IPS-18c (cell line): ENCODE results near the gene IL21R.

Source experiments
- H3K4me3 ChIP-seq: 2 replicates; pipeline ENCODE4 v1.7.0; 2013; ENCODE audit warnings: low read depth, mild to moderate bottlenecking, low read length, moderate library complexity; ENCODE audit not compliant: insufficient read depth
- H3K9me3 ChIP-seq: one replicate; pipeline ENCODE4 v1.6.1; 2013; ENCODE audit warnings: mild to moderate bottlenecking, low read length, moderate library complexity; ENCODE audit not compliant: control insufficient read depth, insufficient read depth

The IL21R gene

GRCh38 chr16:27401768-27402568 is at the start of gene IL21R:
IL21R (plus strand) TSS chr16:27402174; CDS start chr16:27430072, 27,898 bp downstream.
- Histone ChIP-seq H3K4me3 (no peak within 1 kb of the TSS), H3K9me3 (no peaks in the 10 kb centered on the region)

DNA sequence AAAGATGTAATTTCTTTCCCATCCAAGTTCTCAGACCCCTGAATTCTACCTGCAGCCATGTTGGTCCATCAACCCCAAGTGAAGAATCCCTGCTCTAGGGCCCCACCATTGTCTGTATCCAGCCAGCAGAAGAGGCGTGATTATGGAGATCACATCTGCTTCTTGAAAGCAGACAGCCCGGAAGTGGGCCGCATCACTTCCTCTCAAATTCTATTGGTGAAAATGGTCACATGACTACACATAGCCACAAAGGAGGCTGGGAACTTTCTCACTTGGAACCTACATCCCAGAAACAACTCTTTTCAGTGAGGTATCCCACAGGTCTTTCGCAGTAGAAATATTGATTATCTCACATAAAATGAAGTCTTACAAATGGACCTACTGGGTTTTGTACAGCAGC is 48.1 kb upstream of the IL21R start:
- Histone ChIP-seq H3K9me3 (no peaks in the 10 kb centered on the region), H3K4me3 (no peak overlapping the region)

DNA sequence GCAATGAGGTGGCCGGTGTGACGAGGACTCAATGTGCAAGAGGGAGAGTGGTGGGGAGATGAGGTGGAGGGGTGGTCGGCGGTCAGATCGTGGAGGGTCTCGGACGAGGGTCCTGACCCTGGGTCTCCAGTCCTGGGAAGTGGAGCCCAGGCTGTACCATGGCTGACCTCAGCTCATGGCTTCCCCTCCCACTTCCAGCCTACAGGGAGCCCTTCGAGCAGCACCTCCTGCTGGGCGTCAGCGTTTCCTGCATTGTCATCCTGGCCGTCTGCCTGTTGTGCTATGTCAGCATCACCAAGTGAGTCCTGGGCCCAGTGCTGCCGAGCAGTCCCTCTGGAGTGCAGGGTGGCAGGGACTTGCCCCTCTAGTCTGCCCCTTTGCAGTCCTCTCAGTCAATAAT is 46.4 kb upstream of the IL21R start:
- no peak overlapping the region for H3K4me3 ChIP-seq
- no peaks in the 10 kb centered on the region for H3K9me3 ChIP-seq

GRCh38 chr16:27356794-27357193 is 45.2 kb upstream of the IL21R start:
- H3K4me3 ChIP-seq = no peak overlapping the region
- H3K9me3 ChIP-seq = no peaks in the 10 kb centered on the region

DNA sequence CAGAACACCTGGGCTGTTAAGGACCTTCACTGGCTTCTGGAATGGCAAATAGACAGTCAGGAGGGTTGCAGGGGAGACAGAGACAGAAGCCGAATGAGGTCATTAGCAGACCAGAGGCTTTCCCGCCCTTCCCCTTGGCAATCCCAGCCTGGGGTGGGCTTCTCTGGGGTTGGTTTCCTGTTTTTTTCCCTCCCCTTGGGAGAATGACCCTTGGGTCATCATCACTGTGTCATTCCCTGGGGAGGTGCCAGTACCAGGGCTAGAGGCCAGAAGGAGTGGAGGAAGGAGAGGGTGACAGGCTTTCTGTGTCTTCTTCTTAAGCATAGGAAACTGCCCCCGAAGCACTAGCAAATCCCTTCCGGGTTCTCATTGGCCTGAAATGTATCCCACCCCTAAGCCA is 42.9 kb upstream of the IL21R start:
- H3K4me3 ChIP-seq = no peak overlapping the region

DNA sequence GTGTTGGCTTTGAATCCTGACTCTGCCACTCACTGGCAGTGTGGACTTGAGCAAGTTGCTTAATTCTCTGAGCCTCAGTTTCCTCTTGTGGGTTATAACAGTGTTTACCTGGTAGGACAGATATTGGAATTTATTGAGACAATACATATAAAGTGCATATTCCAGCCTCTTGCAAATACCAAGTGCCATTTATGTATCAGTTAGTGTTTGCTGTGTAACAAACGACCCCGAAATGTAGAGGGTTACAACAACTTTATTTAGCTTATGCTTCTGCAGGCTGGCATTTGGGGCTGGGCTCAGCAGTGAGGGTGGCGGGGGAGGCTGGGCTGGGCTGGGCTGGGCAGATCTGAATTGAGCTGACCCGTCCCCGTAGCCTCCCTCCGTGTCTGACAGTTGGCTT is 42.4 kb upstream of the IL21R start:
- H3K9me3 ChIP-seq = no peaks in the 10 kb centered on the region
- no peak overlapping the region for H3K4me3 ChIP-seq

More for the DNA sequence above, 42.9 kb upstream of the IL21R start:
- H3K9me3 ChIP-seq = no peaks in the 10 kb centered on the region

DNA sequence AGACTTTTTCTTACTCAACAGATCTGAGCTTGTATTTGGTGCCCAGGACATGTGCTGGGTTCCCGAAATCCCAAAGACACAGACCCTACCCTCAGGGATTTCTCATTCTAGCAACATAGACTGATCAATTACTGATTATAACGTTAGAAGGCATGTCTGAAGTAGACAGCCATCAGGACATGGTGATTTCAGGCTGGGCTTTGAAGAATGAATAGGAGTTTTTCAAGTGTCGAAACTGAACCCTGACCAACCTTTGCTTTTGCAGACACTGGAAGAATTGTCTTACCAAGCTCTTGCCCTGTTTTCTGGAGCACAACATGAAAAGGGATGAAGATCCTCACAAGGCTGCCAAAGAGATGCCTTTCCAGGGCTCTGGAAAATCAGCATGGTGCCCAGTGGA is 40.0 kb upstream of the IL21R start:
- Histone ChIP-seq H3K9me3 (no peaks in the 10 kb centered on the region), H3K4me3 (no peak overlapping the region)

DNA sequence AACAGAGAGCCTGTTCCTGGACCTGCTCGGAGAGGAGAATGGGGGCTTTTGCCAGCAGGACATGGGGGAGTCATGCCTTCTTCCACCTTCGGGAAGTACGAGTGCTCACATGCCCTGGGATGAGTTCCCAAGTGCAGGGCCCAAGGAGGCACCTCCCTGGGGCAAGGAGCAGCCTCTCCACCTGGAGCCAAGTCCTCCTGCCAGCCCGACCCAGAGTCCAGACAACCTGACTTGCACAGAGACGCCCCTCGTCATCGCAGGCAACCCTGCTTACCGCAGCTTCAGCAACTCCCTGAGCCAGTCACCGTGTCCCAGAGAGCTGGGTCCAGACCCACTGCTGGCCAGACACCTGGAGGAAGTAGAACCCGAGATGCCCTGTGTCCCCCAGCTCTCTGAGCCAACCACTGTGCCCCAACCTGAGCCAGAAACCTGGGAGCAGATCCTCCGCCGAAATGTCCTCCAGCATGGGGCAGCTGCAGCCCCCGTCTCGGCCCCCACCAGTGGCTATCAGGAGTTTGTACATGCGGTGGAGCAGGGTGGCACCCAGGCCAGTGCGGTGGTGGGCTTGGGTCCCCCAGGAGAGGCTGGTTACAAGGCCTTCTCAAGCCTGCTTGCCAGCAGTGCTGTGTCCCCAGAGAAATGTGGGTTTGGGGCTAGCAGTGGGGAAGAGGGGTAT is 39.3 kb upstream of the IL21R start:
- Histone ChIP-seq H3K4me3 (no peak overlapping the region), H3K9me3 (no peaks in the 10 kb centered on the region)

DNA sequence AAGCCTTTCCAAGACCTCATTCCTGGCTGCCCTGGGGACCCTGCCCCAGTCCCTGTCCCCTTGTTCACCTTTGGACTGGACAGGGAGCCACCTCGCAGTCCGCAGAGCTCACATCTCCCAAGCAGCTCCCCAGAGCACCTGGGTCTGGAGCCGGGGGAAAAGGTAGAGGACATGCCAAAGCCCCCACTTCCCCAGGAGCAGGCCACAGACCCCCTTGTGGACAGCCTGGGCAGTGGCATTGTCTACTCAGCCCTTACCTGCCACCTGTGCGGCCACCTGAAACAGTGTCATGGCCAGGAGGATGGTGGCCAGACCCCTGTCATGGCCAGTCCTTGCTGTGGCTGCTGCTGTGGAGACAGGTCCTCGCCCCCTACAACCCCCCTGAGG is 38.7 kb upstream of the IL21R start:
- H3K4me3 ChIP-seq = no peak overlapping the region

DNA sequence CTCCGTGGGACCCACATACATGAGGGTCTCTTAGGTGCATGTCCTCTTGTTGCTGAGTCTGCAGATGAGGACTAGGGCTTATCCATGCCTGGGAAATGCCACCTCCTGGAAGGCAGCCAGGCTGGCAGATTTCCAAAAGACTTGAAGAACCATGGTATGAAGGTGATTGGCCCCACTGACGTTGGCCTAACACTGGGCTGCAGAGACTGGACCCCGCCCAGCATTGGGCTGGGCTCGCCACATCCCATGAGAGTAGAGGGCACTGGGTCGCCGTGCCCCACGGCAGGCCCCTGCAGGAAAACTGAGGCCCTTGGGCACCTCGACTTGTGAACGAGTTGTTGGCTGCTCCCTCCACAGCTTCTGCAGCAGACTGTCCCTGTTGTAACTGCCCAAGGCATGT is 38.2 kb upstream of the IL21R start:
- Histone ChIP-seq H3K4me3 (no peak overlapping the region), H3K9me3 (no peaks in the 10 kb centered on the region)

More for the DNA sequence above, 38.7 kb upstream of the IL21R start:
- H3K9me3 ChIP-seq = no peaks in the 10 kb centered on the region

DNA sequence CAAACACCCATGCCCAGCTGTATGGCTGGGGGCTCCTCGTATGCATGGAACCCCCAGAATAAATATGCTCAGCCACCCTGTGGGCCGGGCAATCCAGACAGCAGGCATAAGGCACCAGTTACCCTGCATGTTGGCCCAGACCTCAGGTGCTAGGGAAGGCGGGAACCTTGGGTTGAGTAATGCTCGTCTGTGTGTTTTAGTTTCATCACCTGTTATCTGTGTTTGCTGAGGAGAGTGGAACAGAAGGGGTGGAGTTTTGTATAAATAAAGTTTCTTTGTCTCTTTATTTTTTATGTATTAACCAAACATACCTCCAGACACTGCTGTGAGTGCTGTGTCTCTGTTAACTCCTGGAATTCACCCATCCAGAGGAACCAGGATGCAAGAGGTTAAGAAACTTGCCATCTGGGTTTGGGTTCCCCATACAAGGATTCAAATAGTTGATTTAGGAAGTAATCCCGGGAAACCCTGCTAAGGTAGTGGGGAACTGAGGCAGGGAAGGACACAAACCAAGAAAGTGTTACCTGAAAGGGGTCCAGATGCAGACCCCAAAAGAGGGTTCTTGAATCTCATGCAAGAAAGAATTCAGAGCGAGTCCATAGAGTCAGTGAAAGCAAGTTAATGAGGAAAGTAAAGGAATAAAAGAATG is 37.4 kb upstream of the IL21R start:
- no peak overlapping the region for H3K4me3 ChIP-seq
- no peaks in the 10 kb centered on the region for H3K9me3 ChIP-seq

DNA sequence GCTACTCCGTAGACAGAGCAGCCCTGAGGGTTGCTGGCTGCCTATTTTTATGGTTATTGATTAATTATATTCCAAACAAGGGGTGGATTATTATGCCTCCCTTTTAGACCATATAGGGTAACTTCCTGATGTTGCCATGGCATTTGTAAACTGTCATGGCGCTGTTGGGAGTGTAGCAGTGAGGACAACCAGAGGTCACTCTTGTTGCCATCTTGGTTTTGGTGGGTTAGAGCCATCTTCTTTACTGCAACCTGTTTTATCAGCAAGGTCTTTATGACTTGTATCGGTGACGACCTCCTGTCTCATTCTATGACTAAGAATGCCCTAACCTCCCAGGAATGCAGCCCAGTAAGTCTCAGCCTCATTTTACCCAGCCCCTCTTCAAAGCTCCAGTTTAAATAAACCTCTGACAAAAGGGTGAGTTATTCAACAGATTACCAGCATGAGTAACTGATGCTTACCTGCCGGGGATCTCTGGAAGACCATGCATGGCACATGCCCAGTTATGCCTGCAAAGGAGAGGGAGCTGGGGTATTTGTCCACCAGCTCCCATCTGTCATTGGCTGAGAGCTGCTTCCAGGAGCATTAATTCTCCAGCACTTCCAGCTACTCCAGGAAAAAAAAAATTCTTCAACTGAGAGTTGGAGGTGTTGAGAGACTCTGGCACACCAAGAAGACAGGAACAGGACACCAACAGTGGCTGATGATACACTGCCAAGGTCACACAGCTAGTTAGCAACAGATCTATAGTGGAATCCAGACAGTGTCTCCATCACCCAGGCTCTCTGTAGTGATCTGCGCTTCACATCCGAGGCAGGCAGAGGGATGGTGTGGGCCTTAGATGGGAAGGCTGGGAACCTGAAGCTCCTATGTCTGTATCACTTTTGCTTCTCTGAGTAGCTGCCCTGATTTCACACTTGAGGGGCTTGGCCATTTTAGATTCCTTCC is 36.6 kb upstream of the IL21R start:
- Histone ChIP-seq H3K9me3 (no peaks in the 10 kb centered on the region), H3K4me3 (no peak overlapping the region)

GRCh38 chr16:27366687-27367460 is 35.1 kb upstream of the IL21R start:
- H3K9me3 ChIP-seq = no peaks in the 10 kb centered on the region
- no peak overlapping the region for H3K4me3 ChIP-seq

GRCh38 chr16:27367461-27368357 is 34.3 kb upstream of the IL21R start:
- Histone ChIP-seq H3K9me3 (no peaks in the 10 kb centered on the region), H3K4me3 (no peak overlapping the region)

DNA sequence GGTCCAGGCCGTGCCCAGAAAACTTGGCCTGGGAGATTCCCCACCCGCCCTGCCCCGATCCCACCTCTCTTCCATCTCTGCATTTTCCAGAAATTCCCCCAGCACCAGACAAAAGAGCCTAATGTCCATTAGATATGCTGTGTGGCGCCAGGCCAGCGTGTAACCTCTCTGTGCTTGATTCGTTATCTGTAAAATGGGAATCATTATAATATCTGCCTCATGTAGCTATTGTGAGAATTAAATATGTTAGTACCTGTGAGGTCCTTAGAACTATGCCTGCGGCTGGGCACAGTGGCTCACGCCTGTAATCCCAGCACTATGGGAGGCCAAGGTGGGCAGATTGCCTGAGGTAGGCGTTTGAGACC is 33.6 kb upstream of the IL21R start:
- Histone ChIP-seq H3K4me3 (no peak overlapping the region), H3K9me3 (no peaks in the 10 kb centered on the region)

GRCh38 chr16:27369806-27370205 is 32.2 kb upstream of the IL21R start:
- Histone ChIP-seq H3K4me3 (no peak overlapping the region), H3K9me3 (no peaks in the 10 kb centered on the region)
